Trophoblast cell (in vitro differentiated cells and primary cell): ENCODE data around the gene CNTRL.

ENCODE experiments used
- DNase-seq, 2 donors: peaks; one replicate each; pipeline ENCODE4 v3.0.0-alpha.2; 2016
- H2AFZ ChIP-seq: 2 replicates; pipeline ENCODE4 v1.6.1; 2013; ENCODE audit warnings: low read length, moderate library complexity, mild to moderate bottlenecking; ENCODE audit not compliant: insufficient read depth, poor library complexity
- H2AK5ac ChIP-seq: 2 replicates; pipeline ENCODE4 v1.6.1; 2013; ENCODE audit warnings: mild to moderate bottlenecking, low read length
- H2BK120ac ChIP-seq: 2 replicates; pipeline ENCODE4 v1.6.1; 2013; ENCODE audit warnings: low read length, mild to moderate bottlenecking, moderate library complexity; ENCODE audit not compliant: insufficient read depth, poor library complexity
- H2BK12ac ChIP-seq: 2 replicates; pipeline ENCODE4 v1.6.1; 2013; ENCODE audit warnings: mild to moderate bottlenecking, low read length, moderate library complexity
- H2BK5ac ChIP-seq: 2 replicates; pipeline ENCODE4 v1.6.1; 2013; ENCODE audit warnings: low read length, low read depth, moderate library complexity, mild to moderate bottlenecking; ENCODE audit not compliant: poor library complexity
- H3K14ac ChIP-seq: 2 replicates; pipeline ENCODE4 v1.6.1; 2013; ENCODE audit warnings: mild to moderate bottlenecking, low read length
- H3K18ac ChIP-seq: 2 replicates; pipeline ENCODE4 v1.6.1; 2013; ENCODE audit warnings: mild to moderate bottlenecking, low read length
- H3K23ac ChIP-seq: 2 replicates; pipeline ENCODE4 v1.6.1; 2013; ENCODE audit warnings: low read length
- H3K27ac ChIP-seq: 2 replicates; pipeline ENCODE4 v1.5.1; 2013; ENCODE audit warnings: low read depth, mild to moderate bottlenecking, inconsistent platforms, low read length, moderate library complexity
- H3K27me3 ChIP-seq: 2 replicates; pipeline ENCODE4 v1.6.1; 2013; ENCODE audit warnings: inconsistent platforms, mild to moderate bottlenecking, low read length, moderate library complexity; ENCODE audit not compliant: insufficient read depth
- H3K36me3 ChIP-seq, 2 experiments: 1 replicate in 1 of 2; 2 replicates in 1 of 2; pipeline ENCODE4 v1.6.1; 2013; ENCODE audit warnings: low read length in 2 of 2, mild to moderate bottlenecking in 2 of 2, moderate library complexity in 1 of 2; ENCODE audit not compliant: insufficient read depth in 2 of 2, control insufficient read depth in 1 of 2
- H3K4ac ChIP-seq: 2 replicates; pipeline ENCODE4 v1.6.1; 2013; ENCODE audit warnings: low read depth, mild to moderate bottlenecking, low read length, moderate library complexity
- H3K4me1 ChIP-seq, 2 experiments: 1 replicate in 1 of 2; 2 replicates in 1 of 2; pipeline ENCODE4 v1.6.1; 2013; ENCODE audit warnings: low read length in 2 of 2, mild to moderate bottlenecking in 2 of 2, moderate library complexity in 1 of 2; ENCODE audit not compliant: insufficient read depth in 2 of 2, control insufficient read depth in 1 of 2
- H3K4me2 ChIP-seq: 2 replicates; pipeline ENCODE4 v1.6.1; 2013; ENCODE audit warnings: inconsistent platforms, mild to moderate bottlenecking, low read length, moderate library complexity
- H3K4me3 ChIP-seq: 2 replicates; pipeline ENCODE4 v1.5.1; 2013; ENCODE audit warnings: mild to moderate bottlenecking, low read depth, low read length, inconsistent platforms
- H3K79me1 ChIP-seq: one replicate; pipeline ENCODE4 v1.6.1; 2013; ENCODE audit warnings: low read length
- H3K79me2 ChIP-seq: 2 replicates; pipeline ENCODE4 v1.6.1; 2013; ENCODE audit warnings: low read length, mild to moderate bottlenecking; ENCODE audit not compliant: control insufficient read depth, insufficient read depth, poor library complexity
- H3K9ac ChIP-seq: 2 replicates; pipeline ENCODE4 v1.6.1; 2013; ENCODE audit warnings: mild to moderate bottlenecking, low read length
- H3K9me3 ChIP-seq: 2 replicates; pipeline ENCODE4 v1.6.1; 2013; ENCODE audit warnings: low read depth, mild to moderate bottlenecking, control low read depth, inconsistent platforms, low read length; ENCODE audit not compliant: insufficient read depth
- H4K12ac ChIP-seq: 2 replicates; pipeline ENCODE4 v1.6.1; 2013; ENCODE audit warnings: low read depth, mild to moderate bottlenecking, low read length, moderate library complexity
- H4K8ac ChIP-seq: 2 replicates; pipeline ENCODE4 v1.6.1; 2013; ENCODE audit warnings: low read depth, mild to moderate bottlenecking, low read length, moderate library complexity
- H4K91ac ChIP-seq: one replicate; pipeline ENCODE4 v1.6.1; 2013; ENCODE audit warnings: low read depth, mild to moderate bottlenecking, low read length, moderate library complexity
- WGBS: extraction: QIAGEN DNeasy Blood & Tissue Kit; methylation state at CpG from one replicate; pipeline ENCODE4 v1.1.7; 2013; ENCODE audit warnings: missing lambda C conversion rate; ENCODE audit not compliant: insufficient read length, insufficient coverage; ENCODE audit errors: extremely low coverage; 5-methylcytosine and 5-hydroxymethylcytosine counted together

The CNTRL gene

DNA sequence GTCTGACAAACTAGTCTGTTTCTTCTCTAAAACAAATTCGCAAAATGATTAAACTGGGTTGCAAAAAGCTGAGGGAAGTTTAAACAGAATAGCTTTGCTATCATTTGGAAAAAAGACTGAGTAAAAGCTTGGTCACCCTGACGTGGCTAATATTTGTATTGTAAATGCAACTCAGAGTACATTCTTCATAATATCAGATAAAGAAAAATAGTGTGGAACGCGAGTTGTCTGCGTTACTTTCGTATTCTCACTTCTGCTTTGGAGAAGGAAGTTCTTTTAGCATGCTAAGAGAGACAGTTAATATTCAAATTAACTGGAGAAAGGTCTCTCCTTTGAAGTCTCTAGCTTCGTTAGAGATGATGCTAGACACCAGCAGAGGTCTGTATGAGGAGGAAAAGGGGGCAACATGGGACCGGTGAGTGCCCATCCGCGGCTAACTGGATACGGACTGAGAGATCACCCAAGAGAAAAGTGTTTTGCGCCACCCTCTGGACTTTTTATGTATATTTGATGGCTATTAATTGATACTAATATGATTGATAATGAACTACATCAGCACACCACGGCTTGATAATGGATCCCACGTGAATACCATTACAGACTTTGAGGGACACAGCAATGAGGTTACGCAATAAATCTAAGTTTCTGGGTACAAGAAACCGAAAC is 2.9 kb upstream of the CNTRL start:
- H3K4me2 ChIP-seq = no peak overlapping the region
- no peak overlapping the region for H2BK12ac ChIP-seq
- no peak overlapping the region for H2AFZ ChIP-seq
- H2BK5ac ChIP-seq = no peak overlapping the region
- no peaks in the 10 kb centered on the region for H3K36me3 ChIP-seq
- H3K18ac ChIP-seq = no peak overlapping the region
- H3K23ac ChIP-seq = no peak overlapping the region
- peaks cover 6 to 7% of the 10 kb centered on the region in 2 experiments for H3K4me1 ChIP-seq
- DNase-seq = peak in 1 of 2 donors; percentile 17
- H3K27ac ChIP-seq = no peak overlapping the region
- H3K4ac ChIP-seq = no peak overlapping the region
- no peak overlapping the region for H4K91ac ChIP-seq
- H3K79me1 ChIP-seq = peaks cover 4% of the 10 kb centered on the region
- H3K14ac ChIP-seq = no peak overlapping the region
- H3K9ac ChIP-seq = no peak overlapping the region
- peaks cover 5% of the 10 kb centered on the region for H3K79me2 ChIP-seq
- no peak overlapping the region for H3K4me3 ChIP-seq
- H3K27me3 ChIP-seq = peaks cover 4% of the 10 kb centered on the region
- H4K8ac ChIP-seq = no peak overlapping the region
- H2BK120ac ChIP-seq = no peak overlapping the region
- H4K12ac ChIP-seq = no peak overlapping the region
- no peaks in the 10 kb centered on the region for H3K9me3 ChIP-seq
- no CpG with 5 or more reads among the region's 16 CpGs for WGBS
- H2AK5ac ChIP-seq = no peak overlapping the region

DNA sequence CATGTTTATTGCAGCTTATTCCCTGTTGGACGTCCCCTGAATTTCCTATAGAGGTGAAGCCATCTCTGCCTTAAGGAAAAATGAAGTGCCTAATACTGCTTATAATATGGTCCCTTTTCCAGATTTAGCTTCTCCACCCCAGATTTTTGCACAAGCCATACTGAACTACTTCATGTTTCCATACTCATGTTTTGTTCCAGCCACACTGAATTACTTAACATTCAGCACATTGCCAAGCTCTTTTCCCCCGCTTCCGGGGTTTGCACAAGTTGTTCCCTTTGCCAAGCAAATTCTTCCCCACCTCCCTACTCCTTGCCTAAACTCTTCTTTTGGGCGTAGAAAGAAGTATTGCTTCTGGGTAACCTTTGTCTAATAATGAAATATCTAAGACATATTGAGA is 1.7 kb upstream of the CNTRL start:
- WGBS = no CpG with 5 or more reads among the region's 4 CpGs
- peaks cover 5% of the 10 kb centered on the region for H3K79me2 ChIP-seq
- no peak overlapping the region for H3K23ac ChIP-seq
- H3K14ac ChIP-seq = no peak overlapping the region
- peaks cover 4% of the 10 kb centered on the region for H3K79me1 ChIP-seq
- H2AK5ac ChIP-seq = no peak overlapping the region
- no peaks in the 10 kb centered on the region for H3K36me3 ChIP-seq
- H3K27me3 ChIP-seq = peaks cover 4% of the 10 kb centered on the region
- H3K4me2 ChIP-seq = no peak overlapping the region
- no peak overlapping the region for H3K9ac ChIP-seq
- no peak overlapping the region for H3K4me3 ChIP-seq
- H4K12ac ChIP-seq = no peak overlapping the region
- H3K9me3 ChIP-seq = no peaks in the 10 kb centered on the region
- no peak for DNase-seq
- no peak overlapping the region for H3K18ac ChIP-seq
- no peak overlapping the region for H2BK12ac ChIP-seq
- no peak overlapping the region for H4K91ac ChIP-seq
- no peak overlapping the region for H3K27ac ChIP-seq
- H2BK120ac ChIP-seq = no peak overlapping the region
- H3K4ac ChIP-seq = no peak overlapping the region
- H2AFZ ChIP-seq = no peak overlapping the region
- H3K4me1 ChIP-seq = peaks cover 6 to 7% of the 10 kb centered on the region in 2 experiments
- H2BK5ac ChIP-seq = no peak overlapping the region
- no peak overlapping the region for H4K8ac ChIP-seq

DNA sequence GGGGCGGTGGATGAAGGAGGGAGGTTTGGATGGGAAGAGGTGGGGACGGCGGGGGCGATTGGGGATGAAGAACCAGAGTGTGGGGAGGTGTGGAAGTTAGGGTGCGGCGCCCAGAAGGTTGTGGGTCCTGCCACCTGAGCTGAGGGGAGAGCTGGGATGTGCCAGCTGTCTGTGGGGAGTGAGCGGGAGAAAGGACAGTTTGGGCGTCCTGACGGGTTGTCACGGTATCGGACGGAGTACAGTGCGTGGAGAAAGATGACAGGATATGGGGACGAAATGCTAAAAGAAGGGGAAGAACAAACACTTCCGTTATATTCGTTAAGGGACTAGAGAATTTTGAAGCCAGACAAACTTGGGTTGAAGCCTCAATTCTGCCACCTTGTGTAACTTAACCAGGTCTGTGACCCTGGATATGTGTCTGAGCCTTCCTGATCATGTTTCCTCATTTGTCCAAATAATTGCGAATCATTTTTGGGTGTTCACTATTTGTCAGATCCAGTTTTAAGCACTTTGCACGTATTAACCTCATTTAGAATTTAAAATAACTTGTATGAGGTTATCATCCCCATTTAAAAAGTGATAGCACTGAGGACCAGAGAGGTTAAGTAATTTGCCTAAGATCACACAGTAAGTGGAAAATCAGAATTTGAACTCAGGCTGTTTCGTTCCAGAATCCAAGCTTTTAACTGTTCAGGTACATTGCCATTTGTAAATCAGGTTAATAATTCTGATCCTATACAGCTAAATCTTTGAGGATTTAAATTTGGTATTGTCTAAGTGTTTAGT is 689 bp downstream of the CNTRL start:
- no CpG with 5 or more reads among the region's 19 CpGs for WGBS
- Histone ChIP-seq H2BK120ac (no peak overlapping the region), H3K23ac (no peak overlapping the region)

DNA sequence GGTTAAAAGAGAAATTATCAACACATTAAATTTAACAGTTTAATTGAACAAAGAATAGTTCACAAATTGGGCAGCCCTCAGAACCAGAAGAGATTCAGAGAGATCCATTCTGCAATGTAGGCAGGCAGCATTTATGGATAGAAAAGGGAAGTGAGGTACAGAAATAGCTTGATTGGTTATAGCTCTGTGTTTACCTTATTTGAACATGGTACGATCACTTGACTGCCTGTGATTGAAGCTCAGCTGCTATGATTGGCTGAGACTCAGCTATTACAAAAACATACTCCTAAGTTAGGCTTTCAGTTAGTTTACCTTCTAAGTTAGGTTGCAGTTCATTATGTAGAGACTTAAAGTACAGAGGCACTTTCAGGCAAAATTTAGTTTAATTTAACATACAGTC is 7.3 kb downstream of the CNTRL start:
- Histone ChIP-seq H3K14ac (no peak overlapping the region), H4K8ac (no peak overlapping the region), H4K91ac (no peak overlapping the region), H3K79me1 (no peaks in the 10 kb centered on the region), H3K18ac (no peak overlapping the region), H2BK120ac (no peak overlapping the region), H3K9ac (no peak overlapping the region), H3K27ac (no peak overlapping the region), H2AK5ac (no peak overlapping the region), H3K4me1 (no peaks in the 10 kb centered on the region), H3K36me3 (no peaks in the 10 kb centered on the region), H3K9me3 (no peaks in the 10 kb centered on the region), H3K27me3 (no peaks in the 10 kb centered on the region), H3K23ac (no peak overlapping the region), H3K4ac (no peak overlapping the region), H4K12ac (no peak overlapping the region), H3K79me2 (no peaks in the 10 kb centered on the region), H2AFZ (no peak overlapping the region), H3K4me2 (no peak overlapping the region), H2BK5ac (no peak overlapping the region), H3K4me3 (no peak overlapping the region), H2BK12ac (no peak overlapping the region)
- DNase-seq = no peak
- WGBS = no CpG with 5 or more reads among the region's 1 CpG

More for the DNA sequence above, 689 bp downstream of the CNTRL start:
- peaks cover 4% of the 10 kb centered on the region for H3K79me1 ChIP-seq
- no peak overlapping the region for H2BK5ac ChIP-seq
- no peak overlapping the region for H3K9ac ChIP-seq
- no peak overlapping the region for H3K18ac ChIP-seq
- H3K27ac ChIP-seq = no peak overlapping the region
- H4K12ac ChIP-seq = peak overlapping the region; percentile 8
- H2AK5ac ChIP-seq = no peak overlapping the region
- peak in 1 of 2 donors; percentile 17 for DNase-seq
- H3K36me3 ChIP-seq = no peaks in the 10 kb centered on the region
- peaks cover 5% of the 10 kb centered on the region for H3K79me2 ChIP-seq
- peaks cover 6 to 7% of the 10 kb centered on the region in 2 experiments for H3K4me1 ChIP-seq
- no peak overlapping the region for H3K14ac ChIP-seq
- H3K4me2 ChIP-seq = peak overlapping the region; percentile 94
- peak overlapping the region; percentile 68 for H2AFZ ChIP-seq
- H2BK12ac ChIP-seq = no peak overlapping the region
- H4K8ac ChIP-seq = peak overlapping the region; percentile 67
- H3K27me3 ChIP-seq = peaks cover 4% of the 10 kb centered on the region
- H3K9me3 ChIP-seq = no peaks in the 10 kb centered on the region
- no peak overlapping the region for H3K4ac ChIP-seq
- no peak overlapping the region for H4K91ac ChIP-seq
- H3K4me3 ChIP-seq = peak overlapping the region; percentile 87
